CD14-positive monocyte (primary cell): ENCODE data around the gene SCARB1. TPM values are rescaled to one million over a fixed set of nuclear protein-coding genes. Genes with fewer than 3 reads are reported as not detected.
"Not testable (repeated sequence)": the region's sequence is repeated elsewhere in the genome, so short reads cannot be mapped to it uniquely, and the experiment has no call there.

Experiments
- DNase-seq, 3 donors: peaks; one replicate each; pipeline ENCODE4 v3.0.0-alpha.2; 2011 to 2022
- H2AFZ ChIP-seq: 2 replicates; pipeline ENCODE4 v1.6.0; 2012; ENCODE audit warnings: mild to moderate bottlenecking, low read depth, low read length, inconsistent platforms; ENCODE audit not compliant: insufficient read depth, poor library complexity, severe bottlenecking
- H3K27ac ChIP-seq, 2 donors: 1 replicate in 1 of 2; 2 replicates in 1 of 2; pipeline ENCODE4 v1.5.1; 2012 to 2013; ENCODE audit warnings: low read length in 2 of 2, control low read depth in 1 of 2, inconsistent platforms in 1 of 2, low read depth in 1 of 2, mild to moderate bottlenecking in 1 of 2
- H3K27me3 ChIP-seq, 2 donors: one replicate each; pipeline versions ENCODE4 v1.6.0 to v1.6.1; 2011 to 2013; ENCODE audit warnings: low read length in 2 of 2; ENCODE audit not compliant: control insufficient read depth in 2 of 2, insufficient read depth in 2 of 2
- H3K36me3 ChIP-seq, 2 donors: replicated peaks in 1 of 2; 1 replicate in 1 of 2; 2 replicates in 1 of 2; pipeline versions ENCODE4 v1.5.1 to v1.6.1; 2012 to 2013; ENCODE audit warnings: low read length in 2 of 2, control low read depth in 1 of 2, inconsistent platforms in 1 of 2, mild to moderate bottlenecking in 1 of 2; ENCODE audit not compliant: insufficient read depth in 2 of 2, control insufficient read depth in 1 of 2
- H3K4me1 ChIP-seq, 2 donors: 1 replicate in 1 of 2; 2 replicates in 1 of 2; pipeline versions ENCODE4 v1.5.1 to v1.6.1; 2012 to 2013; ENCODE audit warnings: low read length in 2 of 2, control low read depth in 1 of 2, inconsistent platforms in 1 of 2, mild to moderate bottlenecking in 1 of 2, moderate library complexity in 1 of 2; ENCODE audit not compliant: insufficient read depth in 2 of 2, control insufficient read depth in 1 of 2
- H3K4me2 ChIP-seq: replicated peaks from 2 replicates; pipeline ENCODE3; 2012; ENCODE audit warnings: low read length, moderate library complexity, mild to moderate bottlenecking; ENCODE audit not compliant: poor library complexity, severe bottlenecking; ENCODE audit errors: extremely low read depth
- H3K4me3 ChIP-seq, 3 experiments: fragments of 200-600 bp in 1 of 3; sonication (generic) in 1 of 3; replicated peaks in 1 of 3; 1 replicate in 2 of 3; 2 replicates in 1 of 3; pipeline ENCODE4 v1.5.1; 2011 to 2013; ENCODE audit warnings: low read length in 3 of 3, mild to moderate bottlenecking in 3 of 3, control low read depth in 2 of 3, low read depth in 2 of 3, inconsistent platforms in 1 of 3, moderate library complexity in 1 of 3
- H3K79me2 ChIP-seq: 2 replicates; pipeline ENCODE4 v1.6.0; 2012; ENCODE audit warnings: mild to moderate bottlenecking, control low read depth, inconsistent platforms, low read length, moderate library complexity; ENCODE audit not compliant: insufficient read depth
- H3K9ac ChIP-seq: 2 replicates; pipeline ENCODE4 v1.6.0; 2017; ENCODE audit warnings: low read length, mild to moderate bottlenecking; ENCODE audit not compliant: insufficient read depth, poor library complexity, severe bottlenecking
- H3K9me3 ChIP-seq, 2 donors: replicated peaks in 1 of 2; 1 replicate in 1 of 2; 2 replicates in 1 of 2; pipeline versions ENCODE4 v1.5.1 to v1.6.1; 2012 to 2013; ENCODE audit warnings: low read length in 2 of 2, control low read depth in 1 of 2; ENCODE audit not compliant: control insufficient read depth in 1 of 2, insufficient read depth in 1 of 2
- H4K20me1 ChIP-seq: 2 replicates; pipeline ENCODE4 v1.6.0; 2012; ENCODE audit warnings: mild to moderate bottlenecking, low read length, control low read depth, moderate library complexity; ENCODE audit not compliant: insufficient read depth
- H3K27ac Mint-ChIP-seq, 7 donors: one replicate each; pipeline ENCODE4 v1.8.0; 2020; ENCODE audit warnings: mild to moderate bottlenecking in 7 of 7, mixed read lengths in 7 of 7, moderate library complexity in 6 of 7, inconsistent platforms in 2 of 7
- H3K27me3 Mint-ChIP-seq, 3 donors: one replicate each; pipeline ENCODE4 v1.8.0; 2021 to 2022; ENCODE audit warnings: low read depth in 3 of 3, mild to moderate bottlenecking in 3 of 3, mixed read lengths in 3 of 3, moderate library complexity in 3 of 3, inconsistent platforms in 1 of 3
- H3K36me3 Mint-ChIP-seq, 2 donors: one replicate each; pipeline ENCODE4 v1.8.0; 2020; ENCODE audit warnings: mixed read lengths in 2 of 2, inconsistent platforms in 1 of 2, mild to moderate bottlenecking in 1 of 2
- H3K4me1 Mint-ChIP-seq: one replicate; pipeline ENCODE4 v1.8.0; 2020; ENCODE audit warnings: mild to moderate bottlenecking, mixed read lengths
- H3K4me3 Mint-ChIP-seq, 2 donors: one replicate each; pipeline ENCODE4 v1.8.0; 2020; ENCODE audit warnings: mild to moderate bottlenecking in 2 of 2, mixed read lengths in 2 of 2, moderate library complexity in 1 of 2
- H3K9me3 Mint-ChIP-seq, 7 donors: one replicate each; pipeline ENCODE4 v1.8.0; 2020 to 2022; ENCODE audit warnings: mixed read lengths in 7 of 7, mild to moderate bottlenecking in 6 of 7, moderate library complexity in 6 of 7, inconsistent platforms in 2 of 7
- CTCF ChIP-seq: fragments of 200-600 bp; IDR thresholded peaks from one replicate; pipeline ENCODE4 v1.8.0; 2022; ENCODE audit warnings: antibody characterized with exemption, mild to moderate bottlenecking
- WGBS: methylation state at CpG from one replicate; pipeline ENCODE4 v1.1.5; 2013; ENCODE audit warnings: missing lambda C conversion rate; ENCODE audit not compliant: insufficient coverage; 5-methylcytosine and 5-hydroxymethylcytosine counted together
- intact Hi-C, 2 donors: fragments of 100-400 bp; cut with micrococcal nuclease; formaldehyde crosslinking; loops; one replicate each; pipeline versions ENCODE4 v1.15.0 to v1.15.1; 2023
- polyA plus RNA-seq, 3 donors: library from polyadenylated mRNA; depleted of rRNA in 1 of 3; unstranded in 2 of 3; stranded (reverse) in 1 of 3; fragments of 300-500 nt in 2 of 3; fragments of >200 nt in 1 of 3; fragmentation: Illumina TruSeq in 2 of 3; gene quantifications; 1 replicate in 2 of 3; 2 replicates in 1 of 3; pipeline ENCODE4 v1.2.3, GENCODE V29; 2012 to 2021

The SCARB1 gene
- polyA plus RNA-seq, 3 donors: 13.1 to 34.3 (median 15.2) TPM

DNA sequence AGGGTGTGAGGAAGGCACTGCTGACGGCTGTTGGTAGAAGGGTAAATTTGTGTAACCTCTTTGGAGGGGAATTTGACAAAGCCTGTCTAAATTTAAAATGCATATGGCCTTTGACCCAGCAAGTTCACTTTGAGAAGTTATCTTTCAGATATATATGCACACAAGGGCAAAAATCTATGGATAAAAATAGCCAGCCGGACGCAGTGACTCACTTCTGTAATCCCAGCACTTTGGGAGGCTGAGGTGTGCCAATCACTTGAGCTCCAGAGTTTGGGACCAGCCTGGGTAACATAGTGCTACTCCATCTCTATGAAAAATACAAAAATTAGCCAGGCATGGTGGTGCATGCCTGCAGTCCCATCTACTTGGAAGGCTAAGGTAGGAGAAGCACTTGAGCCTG lies 37.3 kb upstream of the SCARB1 start:
- TF ChIP-seq CTCF: no peak
- peaks cover 19 to 20% of the 10 kb centered on the region in 2 donors for H3K4me1 ChIP-seq
- no peak overlapping the region for H3K9ac ChIP-seq
- no peak for DNase-seq
- H3K9me3 Mint-ChIP-seq: peaks cover 0 to 2% (median 0%) of the 10 kb centered on the region in 7 donors
- WGBS: 100% methylated on average over 3 of the region's 3 CpGs
- H3K36me3 Mint-ChIP-seq: no peaks in the 10 kb centered on the region
- H3K27ac Mint-ChIP-seq: no peak overlapping the region
- H3K4me3 Mint-ChIP-seq: no peak overlapping the region
- intact Hi-C loops: loop anchor here (10.0 kb wide), 3 partner anchors 46 to 866 kb away; no protein-coding TSS in a partner anchor
- peaks cover 28% of the 10 kb centered on the region for H3K4me1 Mint-ChIP-seq
- H3K79me2 ChIP-seq: no peaks in the 10 kb centered on the region
- peaks cover 10% of the 10 kb centered on the region for H4K20me1 ChIP-seq
- no peak overlapping the region for H3K4me2 ChIP-seq
- H3K27me3 ChIP-seq: no peaks in the 10 kb centered on the region
- no peak overlapping the region for H2AFZ ChIP-seq
- no peaks in the 10 kb centered on the region for H3K36me3 ChIP-seq
- no peak overlapping the region for H3K4me3 ChIP-seq
- peaks cover 0 to 2% (median 2%) of the 10 kb centered on the region in 3 donors for H3K27me3 Mint-ChIP-seq
- H3K9me3 ChIP-seq: no peaks in the 10 kb centered on the region
- H3K27ac ChIP-seq: no peak overlapping the region

DNA sequence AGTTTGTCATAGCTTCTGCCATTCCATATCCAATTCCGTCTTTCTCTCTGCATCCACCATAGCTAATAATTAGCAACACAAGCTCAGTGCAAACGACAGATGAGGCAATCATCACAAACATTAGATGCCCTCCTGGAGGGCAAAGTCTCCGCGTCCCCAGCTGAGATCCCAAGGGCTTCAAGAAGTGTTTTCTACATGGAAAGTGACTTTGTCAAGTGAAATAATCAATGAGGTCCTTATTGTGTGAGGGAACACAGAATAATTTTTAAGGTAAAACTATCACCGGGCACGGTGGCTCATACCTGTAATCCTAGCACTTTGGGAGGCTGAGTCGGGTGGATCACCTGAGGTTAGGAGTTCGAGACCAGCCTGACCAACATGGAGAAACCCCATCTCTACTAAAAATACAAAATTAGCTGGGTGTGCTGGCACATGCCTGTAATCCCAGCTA lies 36.7 kb upstream of the SCARB1 start:
- H3K27me3 ChIP-seq, H3K4me3 Mint-ChIP-seq, H3K4me3 ChIP-seq, H3K4me2 ChIP-seq, H3K27ac Mint-ChIP-seq, DNase-seq, H2AFZ ChIP-seq, H4K20me1 ChIP-seq, H3K9me3 Mint-ChIP-seq, H3K36me3 Mint-ChIP-seq, H3K27ac ChIP-seq, H3K79me2 ChIP-seq, H3K9ac ChIP-seq, H3K36me3 ChIP-seq, H3K27me3 Mint-ChIP-seq, H3K9me3 ChIP-seq: not testable (repeated sequence)
- peaks cover 25% of the 10 kb centered on the region for H3K4me1 Mint-ChIP-seq
- WGBS: 100% methylated on average over 2 of the region's 8 CpGs
- H3K4me1 ChIP-seq: peaks cover 19 to 20% of the 10 kb centered on the region in 2 donors
- intact Hi-C loops: loop anchor here (10.0 kb wide), 3 partner anchors 46 to 866 kb away; no protein-coding TSS in a partner anchor
